Smooth muscle cell (in vitro differentiated cells): ENCODE data around the gene ENTPD2. TPM values are rescaled to one million over a fixed set of nuclear protein-coding genes. Genes with fewer than 3 reads are reported as not detected.
"Not testable (repeated sequence)": the region's sequence is repeated elsewhere in the genome, so short reads cannot be mapped to it uniquely, and the experiment has no call there.

ENCODE experiments used
- DNase-seq: peaks from one replicate; lab custom pipeline; 2025; ENCODE audit not compliant: unreplicated experiment; lab: John Stamatoyannopoulos, UW
- H2AFZ ChIP-seq: fragments of 200-600 bp; sonication (generic); 2 replicates; pipeline ENCODE4 v1.6.0; 2016; ENCODE audit warnings: antibody characterized with exemption, low read depth, mild to moderate bottlenecking
- H3F3A ChIP-seq: fragments of 200-600 bp; sonication (generic); 2 replicates; pipeline ENCODE4 v1.6.0; 2017; ENCODE audit warnings: antibody characterized with exemption, low read depth
- H3K27ac ChIP-seq: fragments of 200-600 bp; sonication (generic); 2 replicates; pipeline ENCODE4 v1.5.1; 2016; ENCODE audit warnings: low read depth, mild to moderate bottlenecking
- H3K27me3 ChIP-seq: fragments of 200-600 bp; sonication (generic); 2 replicates; pipeline ENCODE4 v1.6.1; 2016; ENCODE audit warnings: low read depth, mild to moderate bottlenecking
- H3K36me3 ChIP-seq: fragments of 200-600 bp; sonication (generic); 2 replicates; pipeline ENCODE4 v1.5.1; 2016; ENCODE audit warnings: low read depth
- H3K4me1 ChIP-seq: fragments of 200-600 bp; sonication (generic); 2 replicates; pipeline ENCODE4 v1.5.1; 2016; ENCODE audit warnings: low read depth
- H3K4me2 ChIP-seq: fragments of 200-600 bp; sonication (generic); 2 replicates; pipeline ENCODE4 v1.6.0; 2016; ENCODE audit warnings: mild to moderate bottlenecking
- H3K4me3 ChIP-seq: fragments of 200-600 bp; sonication (generic); 2 replicates; pipeline ENCODE4 v1.5.1; 2016; ENCODE audit warnings: mild to moderate bottlenecking
- H3K79me2 ChIP-seq: fragments of 200-600 bp; sonication (generic); 2 replicates; pipeline ENCODE4 v1.6.0; 2016; ENCODE audit warnings: low read depth, mild to moderate bottlenecking
- H3K9ac ChIP-seq: fragments of 200-600 bp; sonication (generic); 2 replicates; pipeline ENCODE4 v1.6.0; 2016; ENCODE audit warnings: low read depth
- H3K9me3 ChIP-seq: fragments of 200-600 bp; sonication (generic); replicated peaks from 2 replicates; pipeline ENCODE4 v1.5.1; 2016; ENCODE audit warnings: low read depth
- H4K20me1 ChIP-seq: fragments of 200-600 bp; sonication (generic); 2 replicates; pipeline ENCODE4 v1.6.0; 2016; ENCODE audit warnings: low read depth
- WGBS: methylation state at CpG from one replicate; pipeline ENCODE4 v1.1.7; 2016; ENCODE audit warnings: low lambda C conversion rate; 5-methylcytosine and 5-hydroxymethylcytosine counted together
- polyA plus RNA-seq: library from polyadenylated mRNA; unstranded; fragments of >200 nt; fragmentation: Nextera tagmentation; extraction: Ambion mirVana; gene quantifications from 2 replicates; pipeline ENCODE4 v1.2.1, GENCODE V29; 2016
- total RNA-seq: library from RNA; depleted of rRNA; stranded (reverse); fragments of >200 nt; gene quantifications from 2 replicates; pipeline ENCODE4 v1.2.3, GENCODE V29; 2014
- TF ChIP-seq, protein P1 (sequence below): fragments of 200-600 bp; sonication (generic); IDR thresholded peaks from 2 replicates; pipeline ENCODE4 v1.5.1; 2017; ENCODE audit warnings: borderline replicate concordance, mild to moderate bottlenecking, antibody characterized with exemption; ENCODE audit not compliant: insufficient read depth, poor library complexity, severe bottlenecking

ENTPD2 gene
- total and polyA plus RNA-seq, 2 experiments from 2014 or later = 0.30 TPM; not detected in 1

DNA sequence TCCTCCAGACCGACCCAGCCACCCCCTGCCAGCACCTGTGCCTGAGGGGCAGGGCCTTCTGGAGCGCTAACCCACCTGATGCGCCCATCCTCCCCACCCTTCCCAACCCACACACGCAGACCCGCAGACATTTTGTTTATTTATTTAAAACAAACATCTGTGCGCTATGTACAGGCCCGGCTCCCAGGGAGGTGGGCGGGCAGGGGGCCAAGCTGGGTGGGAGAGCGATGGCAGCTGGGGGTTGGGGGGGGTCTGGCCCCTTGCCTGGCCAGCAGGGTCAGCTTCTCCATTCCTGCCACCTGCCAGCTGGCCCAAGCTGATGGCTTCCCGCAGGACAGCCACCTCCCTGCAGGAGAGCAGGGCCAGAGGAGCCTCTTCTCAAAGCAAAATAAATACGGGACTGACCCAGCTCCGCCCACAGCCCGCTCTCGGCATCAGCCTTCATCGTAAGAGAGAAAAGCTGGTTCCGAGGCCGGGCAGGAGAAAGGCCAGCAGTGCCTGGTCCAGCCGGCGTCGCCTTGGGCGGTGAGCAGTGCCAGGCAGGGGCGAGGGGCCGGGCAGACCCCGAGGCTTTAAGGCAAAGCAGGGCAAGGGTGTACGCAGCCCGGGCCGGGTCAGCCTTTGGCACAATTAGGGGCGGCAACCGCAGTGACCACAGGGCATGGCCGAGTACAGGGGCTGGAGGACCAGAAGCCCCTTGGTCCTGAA is 46.6 kb downstream of the ENTPD2 start:
- Histone ChIP-seq H2AFZ (no peak overlapping the region), H3K9me3 (no peaks in the 10 kb centered on the region), H3F3A (no peaks in the 10 kb centered on the region), H3K36me3 (no peaks in the 10 kb centered on the region), H3K27me3 (no peaks in the 10 kb centered on the region), H3K27ac (no peak overlapping the region), H3K9ac (no peak overlapping the region), H3K4me2 (no peak overlapping the region), H3K79me2 (no peaks in the 10 kb centered on the region), H3K4me1 (no peaks in the 10 kb centered on the region), H4K20me1 (no peaks in the 10 kb centered on the region), H3K4me3 (no peak overlapping the region)
- TF ChIP-seq, protein P1, sequence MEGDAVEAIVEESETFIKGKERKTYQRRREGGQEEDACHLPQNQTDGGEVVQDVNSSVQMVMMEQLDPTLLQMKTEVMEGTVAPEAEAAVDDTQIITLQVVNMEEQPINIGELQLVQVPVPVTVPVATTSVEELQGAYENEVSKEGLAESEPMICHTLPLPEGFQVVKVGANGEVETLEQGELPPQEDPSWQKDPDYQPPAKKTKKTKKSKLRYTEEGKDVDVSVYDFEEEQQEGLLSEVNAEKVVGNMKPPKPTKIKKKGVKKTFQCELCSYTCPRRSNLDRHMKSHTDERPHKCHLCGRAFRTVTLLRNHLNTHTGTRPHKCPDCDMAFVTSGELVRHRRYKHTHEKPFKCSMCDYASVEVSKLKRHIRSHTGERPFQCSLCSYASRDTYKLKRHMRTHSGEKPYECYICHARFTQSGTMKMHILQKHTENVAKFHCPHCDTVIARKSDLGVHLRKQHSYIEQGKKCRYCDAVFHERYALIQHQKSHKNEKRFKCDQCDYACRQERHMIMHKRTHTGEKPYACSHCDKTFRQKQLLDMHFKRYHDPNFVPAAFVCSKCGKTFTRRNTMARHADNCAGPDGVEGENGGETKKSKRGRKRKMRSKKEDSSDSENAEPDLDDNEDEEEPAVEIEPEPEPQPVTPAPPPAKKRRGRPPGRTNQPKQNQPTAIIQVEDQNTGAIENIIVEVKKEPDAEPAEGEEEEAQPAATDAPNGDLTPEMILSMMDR = no peak
- WGBS = 90% methylated on average over 29 of the region's 30 CpGs
- no peak for DNase-seq

DNA sequence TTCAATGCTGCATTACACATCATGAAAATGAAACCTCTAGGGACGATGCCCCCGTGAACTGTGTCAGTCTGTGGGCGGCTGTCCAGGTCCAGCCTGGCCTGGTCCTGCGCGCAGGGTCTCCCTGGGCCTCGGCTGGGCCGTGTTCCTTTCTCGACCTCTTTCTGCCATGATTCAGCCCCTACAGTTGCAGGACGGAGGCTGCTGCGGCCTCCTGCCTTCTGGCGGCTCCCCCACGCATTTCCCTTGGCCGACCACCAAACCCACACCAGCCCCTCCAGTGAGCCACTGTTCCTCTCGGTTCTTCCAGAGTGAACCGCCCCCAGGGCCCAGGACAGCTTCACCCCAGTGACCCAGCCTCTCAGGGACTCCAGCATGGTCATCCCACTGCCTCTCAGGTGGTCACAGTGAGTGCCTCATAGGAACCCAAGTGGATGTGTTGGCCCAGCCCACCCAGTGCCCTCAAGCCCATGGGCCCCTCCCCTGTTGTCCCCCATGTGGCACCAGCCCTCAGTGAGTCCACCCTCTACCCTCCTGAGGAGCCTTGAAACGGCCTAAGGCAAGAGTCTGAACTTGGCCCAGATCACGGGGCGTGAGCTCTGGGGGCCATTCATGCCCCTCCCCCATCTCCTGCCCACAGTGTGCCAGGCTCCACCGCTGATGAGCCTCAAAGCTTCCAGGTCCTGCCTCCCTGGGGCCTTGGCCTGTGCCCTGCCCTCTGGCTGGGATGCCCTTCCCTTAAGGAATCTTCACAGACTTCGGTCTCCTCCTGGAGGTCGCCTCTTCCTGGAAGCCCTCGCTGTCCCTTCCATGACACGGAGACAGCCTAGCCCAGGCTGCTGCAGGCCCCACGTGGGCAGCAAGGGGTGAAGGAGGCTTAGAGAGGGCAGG is 47.5 kb downstream of the ENTPD2 start:
- Histone ChIP-seq H2AFZ (no peak overlapping the region), H3F3A (no peaks in the 10 kb centered on the region), H4K20me1 (no peaks in the 10 kb centered on the region), H3K9me3 (no peaks in the 10 kb centered on the region), H3K36me3 (no peaks in the 10 kb centered on the region), H3K27me3 (no peaks in the 10 kb centered on the region), H3K9ac (no peak overlapping the region), H3K4me3 (no peak overlapping the region), H3K79me2 (no peaks in the 10 kb centered on the region), H3K4me1 (no peaks in the 10 kb centered on the region), H3K27ac (no peak overlapping the region), H3K4me2 (no peak overlapping the region)
- DNase-seq = no peak
- WGBS = 92% methylated on average over 24 of the region's 24 CpGs
- TF ChIP-seq, protein P1 = no peak

DNA sequence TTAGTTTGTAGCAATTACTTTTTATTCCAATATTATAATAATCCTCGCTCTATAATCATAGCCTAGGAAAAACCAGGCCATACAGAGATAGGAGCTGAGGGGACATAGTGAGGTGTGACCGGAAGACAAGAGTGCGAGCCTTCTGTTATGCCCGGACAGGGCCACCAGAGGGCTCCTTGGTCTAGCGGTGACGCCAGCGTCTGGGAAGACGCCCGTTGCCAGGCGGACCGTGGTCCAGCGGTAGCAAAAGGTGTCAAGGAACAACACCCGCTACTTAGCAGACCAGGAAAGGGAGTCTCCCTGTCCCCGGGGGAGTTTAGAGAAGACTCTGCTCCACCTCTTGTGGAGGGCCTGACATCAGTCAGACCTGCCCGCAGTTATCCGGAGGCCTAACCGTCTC is 49.6 kb downstream of the ENTPD2 start:
- not testable (repeated sequence) for H3K27ac ChIP-seq, H3K4me1 ChIP-seq, H3K36me3 ChIP-seq, DNase-seq, H3K9ac ChIP-seq, H3K79me2 ChIP-seq, H3K4me2 ChIP-seq, H4K20me1 ChIP-seq, H3F3A ChIP-seq, H3K9me3 ChIP-seq, H3K4me3 ChIP-seq, H2AFZ ChIP-seq, H3K27me3 ChIP-seq
- WGBS = 53% methylated on average over 17 of the region's 17 CpGs
- TF ChIP-seq, protein P1 = peak; percentile 30
